Measurements from ENCODE around the gene POU6F1.
"Not testable (repeated sequence)": the region's sequence is repeated elsewhere in the genome, so short reads cannot be mapped to it uniquely, and the experiment has no call there.

Gene POU6F1

DNA sequence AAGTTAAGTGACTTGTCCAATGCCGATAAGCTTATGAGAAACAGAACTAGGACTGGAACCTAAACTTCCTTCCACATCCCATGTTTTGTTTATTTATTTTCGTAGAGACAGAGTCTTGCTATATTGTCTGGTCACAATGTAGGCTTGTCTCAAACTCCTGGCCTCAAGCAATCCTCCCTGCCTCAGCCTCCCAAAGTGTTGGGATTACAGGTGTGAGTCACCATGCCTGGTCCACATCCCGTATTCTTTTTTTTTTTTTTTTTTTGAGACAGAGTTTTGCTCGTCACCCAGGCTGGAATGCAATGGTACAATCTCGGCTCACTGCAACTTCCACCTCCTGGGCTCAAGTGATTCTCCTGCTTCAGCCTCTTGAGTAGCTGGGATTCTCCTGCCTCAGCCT, 9.2 kb upstream of the POU6F1 start:
- not testable (repeated sequence) for DNase-seq

DNA sequence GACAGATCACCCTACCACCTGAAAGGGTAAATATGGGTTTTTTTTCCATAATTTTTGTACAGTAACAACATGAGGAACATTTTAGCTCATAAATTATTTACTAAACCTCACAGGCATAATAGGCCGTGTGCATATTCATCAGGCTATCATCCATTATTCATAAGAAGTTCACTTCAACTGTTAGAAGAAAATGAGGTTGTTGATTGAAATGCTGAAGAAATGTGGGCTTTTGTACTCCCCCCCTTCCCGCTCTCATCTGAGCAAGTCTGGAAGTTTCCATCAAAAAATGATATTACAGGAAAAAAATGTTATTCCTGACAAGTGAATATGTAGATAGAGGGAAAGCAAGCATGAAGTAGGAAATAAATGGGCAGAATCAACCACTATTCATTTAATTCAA, 7.9 kb upstream of the POU6F1 start:
- DNase-seq, result no peak

DNA sequence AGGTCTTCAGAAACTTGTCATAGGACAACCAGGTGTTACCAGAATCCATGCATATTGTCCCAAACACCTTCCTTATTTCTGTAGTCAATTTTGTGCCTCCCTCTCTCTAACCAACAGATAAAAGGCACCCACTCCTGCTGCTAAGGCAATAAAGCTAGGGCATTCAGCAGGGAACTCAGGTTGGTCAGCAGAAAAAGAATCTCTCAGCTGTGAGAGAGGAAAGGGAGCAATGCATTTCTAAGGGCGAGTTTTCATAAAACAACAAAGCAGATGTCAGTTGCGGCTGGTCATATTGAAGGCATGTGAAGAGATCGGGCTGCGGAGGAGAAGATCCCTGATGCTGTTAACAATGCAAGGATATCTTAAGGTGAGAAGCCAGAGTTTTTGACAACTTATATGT, 7.4 kb upstream of the POU6F1 start:
- DNase-seq, result no peak

GRCh38 chr12:51224625-51225024, 6.8 kb upstream of the POU6F1 start:
- DNase-seq, result no peak

DNA sequence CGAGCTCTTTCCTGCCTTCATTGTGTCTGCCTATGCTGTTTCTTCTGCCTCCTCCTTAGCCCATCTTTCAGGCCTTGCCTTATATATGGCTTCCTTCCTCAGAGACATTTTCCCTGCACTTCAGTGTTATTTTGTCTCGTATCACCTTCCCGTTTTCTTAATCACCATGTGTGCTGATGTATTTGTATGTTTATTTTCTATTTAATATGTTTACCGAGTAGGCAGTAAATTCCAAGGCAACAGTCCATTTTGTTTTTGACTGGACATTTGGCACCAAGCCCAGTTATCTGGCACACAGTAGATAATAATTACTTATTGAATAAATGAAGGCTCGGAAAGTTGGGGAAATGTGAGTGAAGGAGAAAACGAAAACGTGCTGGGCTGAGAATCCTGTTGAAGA, 4.6 kb upstream of the POU6F1 start:
- no peak for DNase-seq

DNA sequence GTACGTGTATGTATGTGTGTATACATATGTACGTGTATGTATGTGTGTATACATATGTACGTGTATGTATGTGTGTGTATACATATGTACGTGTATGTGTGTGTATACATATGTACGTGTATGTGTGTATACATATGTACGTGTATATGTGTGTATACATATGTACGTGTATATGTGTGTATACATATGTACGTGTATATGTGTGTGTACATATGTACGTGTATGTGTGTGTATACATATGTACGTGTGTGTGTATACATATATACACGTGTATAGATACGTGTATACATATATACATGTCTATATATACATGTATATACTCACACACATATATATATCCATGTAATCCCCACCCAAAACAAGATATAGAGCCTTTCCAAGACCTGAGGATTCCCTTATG, 2.0 kb upstream of the POU6F1 start:
- DNase-seq, result not testable (repeated sequence)

GRCh38 chr12:51219322-51219721, 1.5 kb upstream of the POU6F1 start:
- no peak for DNase-seq

- no peak for DNase-seq
These were observed 822 bp upstream of the POU6F1 start for GRCh38 chr12:51218607-51219161.

DNA sequence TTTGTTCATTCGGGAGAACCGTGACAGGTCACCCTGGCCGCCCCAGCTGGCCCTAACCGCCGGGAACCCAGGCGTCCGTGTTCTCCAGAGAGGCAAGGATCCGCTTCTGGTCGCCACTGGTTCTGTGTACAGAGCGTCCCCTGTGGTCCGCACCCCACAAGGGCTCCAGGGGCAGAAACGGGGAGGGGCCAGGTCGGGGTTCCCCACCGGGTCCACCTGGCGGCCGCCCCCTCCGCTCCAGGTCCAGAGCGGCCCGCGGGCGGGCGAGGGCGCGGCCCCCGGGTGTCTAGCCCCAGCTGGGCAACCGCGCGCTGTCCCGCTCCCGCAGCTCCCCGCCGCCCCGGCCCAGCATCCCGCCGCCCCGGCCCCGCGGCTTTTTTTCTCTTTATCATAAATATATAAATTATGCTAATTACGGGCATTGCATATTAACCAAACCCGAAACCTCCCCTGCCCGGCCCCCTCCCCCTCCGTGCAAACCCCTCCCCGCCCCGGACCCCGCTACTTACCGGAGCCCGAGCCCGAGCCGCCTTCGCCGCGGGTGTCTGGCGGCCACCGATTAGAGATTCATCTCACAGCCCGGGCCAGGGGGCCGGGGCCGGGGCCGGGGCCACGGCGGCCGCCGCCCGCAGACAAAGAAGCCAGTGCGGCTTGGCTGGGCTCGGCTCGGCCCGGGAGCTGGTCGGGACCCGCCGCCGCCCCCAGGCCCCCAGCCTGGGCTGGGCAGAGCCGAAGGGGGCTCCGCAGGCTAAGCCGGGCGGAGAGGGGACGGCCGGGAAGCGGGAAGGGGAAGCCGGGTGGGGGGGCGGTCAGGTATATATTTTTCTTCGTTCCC, 512 bp downstream of the POU6F1 start:
- no peak for DNase-seq

GRCh38 chr12:51216642-51217041, 1.2 kb downstream of the POU6F1 start:
- DNase-seq, result no peak

- no peak for DNase-seq
These were observed 3.0 kb downstream of the POU6F1 start for GRCh38 chr12:51214895-51215294.

GRCh38 chr12:51210690-51211395, 7.0 kb downstream of the POU6F1 start:
- DNase-seq, result no peak

DNA sequence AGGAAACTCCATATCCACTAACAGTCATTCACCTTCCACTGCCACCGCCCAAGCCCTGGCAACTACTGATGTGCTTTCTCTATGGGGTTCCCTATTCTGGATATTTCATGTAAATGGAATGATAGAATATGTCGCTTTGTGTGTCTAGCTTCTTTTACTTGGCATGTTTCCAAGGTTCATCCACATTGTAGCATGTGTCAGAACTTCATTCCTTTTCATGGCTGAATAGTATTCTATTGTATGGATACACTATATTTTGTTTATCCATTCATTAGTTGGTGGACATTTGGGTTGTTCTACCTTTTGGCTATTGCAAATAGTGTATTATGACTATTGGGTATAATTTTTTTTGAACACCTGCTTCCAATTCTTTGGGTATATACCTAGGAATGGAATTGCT, 8.6 kb downstream of the POU6F1 start:
- DNase-seq, result no peak

GRCh38 chr12:51208016-51208660, 9.7 kb downstream of the POU6F1 start:
- no peak for DNase-seq

DNA sequence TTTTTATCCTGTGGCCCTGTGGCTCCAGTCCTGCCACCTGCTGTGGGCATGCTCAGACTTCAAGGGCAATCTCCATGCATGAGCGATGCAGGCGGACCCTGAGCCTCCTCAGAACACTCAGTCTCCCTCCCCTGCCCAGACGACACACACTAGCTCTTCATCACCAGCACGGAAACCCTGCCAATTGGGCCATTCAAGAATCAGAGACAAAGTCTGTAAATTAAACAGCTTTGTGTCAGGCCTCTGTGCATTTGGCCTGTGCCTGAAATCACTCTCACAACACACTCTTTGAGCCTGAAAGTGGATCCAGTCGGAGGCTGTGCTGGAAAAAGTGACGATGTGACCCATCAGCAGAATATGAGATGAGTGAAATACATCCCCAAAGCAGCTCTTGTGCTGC, 12.5 kb downstream of the POU6F1 start:
- no peak for DNase-seq

- no peak for DNase-seq
These were observed 15.1 kb downstream of the POU6F1 start for GRCh38 chr12:51202718-51203117.

GRCh38 chr12:51200806-51201205, 17.1 kb downstream of the POU6F1 start:
- no peak for DNase-seq

DNA sequence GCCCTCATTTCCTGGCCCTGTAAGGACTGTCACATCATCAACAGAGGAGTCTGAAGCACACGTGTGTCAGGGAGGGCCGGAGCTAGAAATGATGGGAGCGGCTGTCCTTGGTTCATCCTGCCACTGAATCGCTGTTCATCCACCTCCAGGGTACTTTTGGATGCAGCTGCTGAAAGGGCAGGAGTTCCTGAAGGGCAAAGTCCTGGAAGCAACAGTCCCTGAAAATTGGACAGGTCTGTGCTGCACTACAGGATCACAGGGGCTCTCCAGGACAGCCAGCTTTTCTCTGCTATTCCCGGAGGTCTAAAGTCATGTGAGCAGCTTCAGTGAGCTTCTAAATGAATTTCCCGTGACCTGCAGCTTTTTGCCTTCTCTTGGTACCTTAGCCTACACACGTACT, 17.7 kb downstream of the POU6F1 start:
- DNase-seq, result no peak

DNA sequence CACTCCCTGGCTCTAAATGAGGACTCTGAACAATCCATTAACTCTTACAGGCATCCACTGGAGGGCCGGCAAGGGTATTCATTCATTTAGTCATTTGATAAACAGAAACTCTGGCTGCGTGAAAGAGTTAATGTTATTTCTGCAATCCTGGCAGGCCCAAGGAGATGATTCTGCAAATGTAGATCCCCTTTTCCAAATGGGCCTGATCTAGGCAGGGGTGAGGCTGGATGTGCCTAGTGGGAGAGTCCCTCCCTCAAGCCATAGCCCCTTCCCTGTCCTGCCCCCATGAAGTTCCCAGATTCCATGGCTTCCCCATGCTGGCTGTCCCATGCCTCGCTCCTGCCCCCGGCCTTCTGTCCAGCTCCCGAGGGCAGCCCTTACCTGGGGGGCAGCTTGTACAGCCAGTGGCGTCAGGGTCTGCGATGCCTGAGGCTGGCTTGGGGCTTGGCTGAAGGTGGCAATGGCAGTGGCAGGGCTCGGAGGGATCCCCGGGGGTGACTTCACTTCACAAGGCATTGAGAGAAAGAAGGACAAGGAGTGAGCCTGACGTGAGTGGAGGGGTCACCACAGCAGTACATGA, 18.4 kb downstream of the POU6F1 start:
- no peak for DNase-seq

GRCh38 chr12:51198568-51199365, 19.1 kb downstream of the POU6F1 start:
- DNase-seq, result no peak

DNA sequence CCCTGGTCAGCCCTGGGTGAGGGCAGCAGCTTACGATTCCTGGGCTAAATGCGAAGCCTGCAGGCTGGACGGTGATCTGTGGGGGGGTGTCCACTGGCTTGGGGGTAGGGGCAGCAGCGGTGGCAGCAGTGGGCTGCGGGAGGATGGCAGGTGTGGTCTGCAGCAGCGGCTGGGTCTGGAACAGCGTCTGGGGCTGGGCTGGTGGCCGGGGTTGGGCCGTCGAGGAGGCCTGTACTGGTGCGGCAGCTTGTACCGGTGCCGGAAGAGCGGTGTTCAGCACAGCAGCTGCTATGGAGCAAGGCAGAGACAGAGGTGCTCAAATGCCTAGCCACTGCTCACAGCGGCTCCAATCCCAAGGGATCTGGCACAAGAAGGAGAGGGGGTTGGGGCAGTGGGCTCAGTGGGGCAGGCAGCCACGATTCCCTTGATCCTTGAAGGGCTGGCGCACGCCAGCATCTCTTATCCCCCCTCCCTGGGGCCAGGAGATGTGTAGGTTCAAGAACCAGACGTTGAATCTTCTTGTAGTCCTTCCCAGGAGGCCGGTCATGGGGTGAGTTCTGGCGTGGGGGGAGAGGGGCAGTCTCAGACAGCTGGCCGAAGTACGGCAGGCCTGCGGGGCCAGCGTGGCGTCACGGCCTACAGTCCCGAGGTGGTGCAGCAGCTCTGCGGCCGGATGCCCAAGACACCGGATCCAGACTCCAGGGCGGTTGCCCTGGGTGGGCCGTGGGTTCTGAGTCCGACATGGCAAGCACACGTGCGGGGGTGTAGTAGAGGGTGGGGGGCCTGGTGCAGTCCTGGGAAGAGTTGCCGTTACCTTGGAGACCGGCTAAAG, 19.9 kb downstream of the POU6F1 start:
- no peak for DNase-seq

Data from MV-4-11 (cell line).